Endothelial cell of umbilical vein (primary cell): Measurements from ENCODE around the gene RBM20.

Experiments used
- CTCF ChIP-seq, 2 donors: IDR thresholded peaks; 1 replicate in 1 of 2; 2 replicates in 1 of 2; pipeline ENCODE4 v1.5.1; 2011; ENCODE audit warnings: low read length in 2 of 2, mild to moderate bottlenecking in 2 of 2, moderate library complexity in 2 of 2, control low read depth in 1 of 2, inconsistent platforms in 1 of 2, low read depth in 1 of 2; ENCODE audit not compliant: insufficient read depth in 1 of 2; ENCODE audit errors: extremely low read depth in 1 of 2
- EZH2 ChIP-seq: IDR thresholded peaks from 2 replicates; pipeline ENCODE4 v1.6.1; 2012; ENCODE audit warnings: borderline replicate concordance, low read depth, mild to moderate bottlenecking, moderate library complexity, low read length, inconsistent platforms; ENCODE audit not compliant: severe bottlenecking
- FOS ChIP-seq: IDR thresholded peaks from 2 replicates; pipeline ENCODE4 v1.6.1; 2011; ENCODE audit warnings: mild to moderate bottlenecking, low read length, moderate library complexity, borderline replicate concordance; ENCODE audit not compliant: insufficient read depth
- POLR2A ChIP-seq: IDR thresholded peaks from 2 replicates; pipeline ENCODE4 v1.6.1; 2012; ENCODE audit warnings: low read depth, mild to moderate bottlenecking, control low read depth, low read length

- TF ChIP-seq POLR2A (no peak), CTCF (IDR thresholded peaks at IDR 0.05; ENCODE audit: extremely low read depth in 1 of 2, insufficient read depth in 1 of 2, low read depth in 1 of 2, low read length in 2 of 2) (no peak), EZH2 (no peak), FOS (no peak)
Observed at GRCh38 chr10:110756876-110757275, 112.7 kb downstream of the RBM20 start.
